GM19240 (cell line): ENCODE data around the gene SUMO3.

Source experiments
- DNase-seq: peaks from one replicate; pipeline ENCODE4 v3.0.0; 2011; ENCODE audit warnings: low spot score; ENCODE audit not compliant: insufficient read length

The SUMO3 gene

DNA sequence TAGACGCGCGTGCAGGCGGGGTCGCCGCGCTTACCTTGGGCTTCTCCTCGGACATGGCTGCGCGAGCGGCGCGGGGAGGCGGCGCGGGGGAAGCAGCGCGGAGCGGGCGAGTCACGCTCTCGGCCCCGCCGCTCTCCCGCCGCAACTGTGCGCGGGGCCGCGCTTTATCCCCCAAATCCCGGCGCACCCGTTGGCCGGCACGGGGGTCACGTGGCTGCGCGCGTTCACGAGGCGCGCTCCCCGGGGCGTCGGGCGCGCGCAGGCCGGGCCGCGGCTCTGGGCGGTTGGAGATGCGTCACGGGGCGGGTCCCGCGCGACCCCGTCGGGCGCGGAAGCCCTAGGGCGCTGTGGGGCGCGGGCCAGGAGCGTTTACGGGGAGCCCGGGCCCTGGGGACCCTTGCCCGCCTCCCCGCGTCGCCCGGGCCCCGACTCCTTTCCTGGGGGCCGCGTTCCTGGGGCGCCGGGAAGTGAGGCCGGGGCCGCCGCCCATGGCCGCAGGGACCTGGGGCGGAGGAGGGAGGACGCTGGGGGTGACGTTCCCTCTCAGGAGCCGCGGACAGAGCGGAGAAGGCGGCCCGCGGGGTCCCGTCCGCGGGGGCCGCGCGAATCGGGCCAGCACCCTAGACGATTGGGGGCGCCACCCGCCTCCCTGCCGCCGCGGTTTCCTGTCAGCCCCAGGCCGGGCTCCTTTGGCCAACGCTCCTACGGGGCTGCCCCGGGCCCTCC is at the start of gene SUMO3:
Gene SUMO3 (minus strand): TSS at position 149 of the 726 bp plus-strand sequence. CDS start 94 bp downstream, at position 55.
- peak; percentile 91 for DNase-seq

DNA sequence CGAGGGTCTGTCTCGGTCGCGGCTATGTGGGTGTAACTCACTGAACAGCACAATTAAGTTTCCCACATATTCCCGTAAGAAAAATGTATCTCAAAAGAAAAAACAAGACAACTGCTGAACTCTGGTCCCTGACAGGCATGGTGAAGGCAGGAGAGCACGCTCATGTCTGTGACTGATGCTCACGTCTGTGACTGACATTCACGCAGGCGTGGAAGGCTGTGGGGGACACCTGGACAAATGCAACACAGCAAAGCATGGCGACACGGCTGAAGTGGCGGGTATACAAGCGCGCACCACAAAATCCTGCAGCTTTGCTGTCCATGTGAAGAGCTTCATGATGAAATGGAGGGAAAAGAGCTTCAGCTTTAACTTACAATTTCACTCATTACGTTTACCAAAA is 49.6 kb upstream of the SUMO3 start:
- no peak for DNase-seq

DNA sequence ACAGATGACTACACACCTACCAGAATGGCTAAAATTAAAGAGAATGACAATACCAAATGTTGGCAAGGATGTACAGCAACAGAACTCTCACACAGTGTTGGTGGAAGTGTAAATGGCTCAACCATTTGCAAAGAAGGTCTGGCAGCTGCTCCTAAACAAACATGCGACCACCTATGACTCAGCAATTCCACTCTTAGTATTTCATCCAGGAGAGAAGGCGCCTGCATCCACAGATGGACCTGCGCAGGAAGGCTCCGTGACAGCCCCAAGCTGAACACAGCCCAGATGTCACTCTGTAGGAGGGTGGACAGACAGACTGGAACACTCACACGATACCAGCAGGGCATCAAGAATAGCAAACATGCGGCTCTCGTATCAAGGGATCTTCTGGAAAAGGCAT is 48.9 kb upstream of the SUMO3 start:
- no peak for DNase-seq

DNA sequence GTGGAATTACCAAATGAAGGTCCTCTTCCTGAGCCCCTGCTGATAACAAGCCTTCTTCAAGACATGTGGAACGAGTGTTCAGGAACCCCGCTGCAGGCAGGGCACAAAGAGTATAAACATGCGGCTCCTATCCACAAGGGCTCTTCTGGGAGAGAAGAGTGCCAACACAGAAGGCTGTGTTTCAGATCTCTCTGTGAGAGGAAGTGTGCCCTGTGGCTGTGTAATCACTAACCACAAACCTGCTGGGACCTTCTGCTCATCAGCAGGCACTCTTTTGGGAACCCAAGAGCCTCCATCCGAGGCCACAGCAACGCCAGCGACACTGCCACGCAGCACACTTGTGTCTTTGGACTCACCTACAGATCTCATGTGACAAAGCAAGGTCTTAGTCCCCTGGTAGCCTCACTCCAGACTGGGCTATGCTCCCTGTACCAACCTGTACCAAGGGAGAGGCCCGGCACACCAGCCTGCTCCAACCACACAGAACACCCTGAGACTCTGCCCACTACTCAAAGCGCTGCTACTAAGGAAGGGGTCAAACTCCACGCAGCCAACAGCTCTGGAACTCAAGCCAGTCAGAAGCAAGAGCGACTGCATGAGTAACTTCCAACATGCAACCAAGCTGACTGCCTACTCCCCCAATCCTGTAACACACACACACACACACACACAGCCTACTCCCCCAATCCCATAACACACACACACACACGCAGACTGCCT is 47.9 kb upstream of the SUMO3 start:
- DNase-seq, result no peak

DNA sequence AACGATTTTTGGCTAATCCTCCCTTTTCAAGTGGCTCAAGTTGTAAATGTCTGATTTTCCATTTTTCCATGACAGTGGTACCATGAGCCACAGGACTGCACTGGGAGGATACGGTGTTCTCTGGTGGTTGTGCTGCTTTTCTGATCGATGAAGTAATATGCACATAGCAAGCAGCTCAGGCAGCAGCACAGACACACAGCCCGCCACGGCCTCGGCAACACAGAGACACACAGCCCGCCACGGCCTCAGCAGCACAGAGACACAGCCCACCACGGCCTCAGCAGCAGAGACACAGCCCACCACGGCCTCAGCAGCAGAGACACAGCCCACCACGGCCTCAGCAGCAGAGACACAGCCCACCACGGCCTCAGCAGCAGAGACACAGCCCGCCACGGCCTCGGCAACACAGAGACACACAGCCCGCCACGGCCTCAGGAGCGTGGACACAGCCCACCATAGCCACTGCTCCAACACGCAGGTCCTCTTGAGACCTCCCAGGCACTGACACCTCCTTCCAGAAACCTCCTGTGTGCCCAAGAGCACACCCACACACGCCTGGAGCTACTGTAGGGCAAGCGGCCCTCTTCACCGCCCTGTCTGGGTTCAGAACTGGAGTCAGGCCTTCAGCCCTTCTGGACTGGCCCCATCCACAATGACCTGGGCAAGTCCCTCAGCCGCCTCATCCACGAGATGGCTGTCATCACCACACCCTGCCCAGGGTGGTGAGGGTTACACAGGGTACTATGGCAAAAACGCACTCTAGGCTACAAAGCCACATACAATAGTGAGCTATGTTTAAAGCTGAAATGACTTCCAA is 45.2 kb upstream of the SUMO3 start:
- no peak for DNase-seq

DNA sequence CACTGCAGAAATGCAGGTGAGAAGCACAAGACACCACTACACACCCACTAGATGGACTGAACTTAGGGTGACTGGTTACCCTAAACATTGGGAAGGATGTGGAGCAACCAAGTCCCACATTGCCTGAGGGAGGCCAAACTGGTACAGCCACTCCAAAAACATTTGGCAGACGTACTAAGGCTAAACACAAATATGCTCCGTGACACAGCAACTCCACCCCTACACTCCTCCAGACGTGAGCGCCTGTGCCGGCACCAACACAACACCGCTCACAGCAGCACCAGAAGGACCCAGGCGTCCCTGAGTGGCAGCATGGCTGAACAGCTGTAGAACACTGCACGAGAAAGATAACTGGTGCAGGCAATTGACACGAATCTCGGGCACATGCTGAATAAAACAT is 40.9 kb upstream of the SUMO3 start:
- no peak for DNase-seq

DNA sequence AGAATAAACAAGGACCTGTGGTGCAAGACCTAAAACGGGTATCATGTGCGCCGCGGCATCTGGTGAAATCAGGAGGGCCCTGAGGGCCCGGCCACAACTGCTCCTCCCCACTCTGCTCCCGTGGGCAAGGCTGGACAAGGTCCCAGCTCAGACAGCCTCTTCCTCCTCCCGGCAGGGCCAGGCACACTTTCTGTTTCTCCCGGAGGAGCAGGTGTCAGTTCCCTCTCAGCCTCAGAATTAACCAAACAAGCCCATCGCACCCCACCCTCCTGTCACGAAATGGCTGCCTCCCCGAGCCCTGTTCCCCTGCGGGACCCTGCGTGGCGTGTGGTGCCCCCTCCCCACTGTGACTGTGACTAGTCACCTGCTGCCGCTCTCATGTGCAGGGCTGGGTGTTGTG is 40.4 kb upstream of the SUMO3 start:
- DNase-seq, result no peak

DNA sequence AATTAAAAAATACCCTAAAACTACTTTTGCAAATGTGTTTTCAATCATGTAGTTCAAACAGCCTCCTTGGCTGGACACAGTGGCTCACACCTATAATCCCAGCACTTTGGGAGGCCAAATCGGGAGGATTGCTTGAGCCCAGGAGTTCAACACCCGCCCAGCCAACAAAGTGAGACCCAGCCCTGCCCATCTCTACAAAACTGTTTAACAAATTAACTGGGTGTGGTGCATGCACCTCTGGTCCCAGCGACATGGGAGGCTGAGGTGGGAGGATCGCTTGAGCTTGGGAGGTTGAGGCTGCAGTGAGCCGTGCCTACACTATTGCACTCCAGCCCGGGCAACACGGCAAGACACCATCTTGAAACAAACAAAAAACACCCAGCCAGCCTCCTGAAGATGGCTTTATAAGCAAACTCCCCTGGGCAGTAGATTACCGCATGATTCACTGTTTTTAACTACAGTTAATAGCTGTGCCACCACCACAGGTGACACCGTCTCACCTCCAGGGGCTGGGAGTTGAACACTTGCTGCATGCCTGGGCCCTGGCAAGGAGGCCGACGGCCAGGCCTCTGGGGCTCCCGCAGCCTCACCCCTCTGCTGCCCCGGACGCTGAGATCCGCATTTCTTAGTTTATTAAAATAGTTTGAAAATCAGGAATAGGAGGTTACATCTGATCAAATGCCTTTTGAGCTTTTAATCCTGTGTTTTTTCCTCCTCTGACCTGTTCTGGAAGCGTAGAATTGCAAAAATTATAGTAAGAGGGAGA is 39.4 kb upstream of the SUMO3 start:
- no peak for DNase-seq

DNA sequence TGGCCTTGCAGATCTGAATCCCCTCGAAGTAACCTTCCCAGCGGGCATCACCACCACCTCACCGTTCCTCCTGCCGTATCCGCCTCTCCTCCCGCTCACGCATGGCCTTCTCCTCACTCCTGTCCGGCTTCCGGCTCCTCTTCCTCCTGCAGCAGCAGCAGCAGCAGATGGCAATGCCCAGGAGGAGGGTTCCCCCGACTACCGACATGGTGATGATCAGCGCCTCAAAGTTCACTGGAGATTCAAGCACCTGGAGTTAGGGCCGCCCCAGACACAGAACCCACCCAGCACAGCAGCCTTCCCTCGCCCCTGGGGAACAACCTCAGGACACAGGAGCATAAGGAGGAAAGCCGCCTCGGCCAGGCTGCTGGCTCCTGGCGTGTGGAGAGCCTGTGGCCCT is 38.3 kb upstream of the SUMO3 start:
- no peak for DNase-seq

DNA sequence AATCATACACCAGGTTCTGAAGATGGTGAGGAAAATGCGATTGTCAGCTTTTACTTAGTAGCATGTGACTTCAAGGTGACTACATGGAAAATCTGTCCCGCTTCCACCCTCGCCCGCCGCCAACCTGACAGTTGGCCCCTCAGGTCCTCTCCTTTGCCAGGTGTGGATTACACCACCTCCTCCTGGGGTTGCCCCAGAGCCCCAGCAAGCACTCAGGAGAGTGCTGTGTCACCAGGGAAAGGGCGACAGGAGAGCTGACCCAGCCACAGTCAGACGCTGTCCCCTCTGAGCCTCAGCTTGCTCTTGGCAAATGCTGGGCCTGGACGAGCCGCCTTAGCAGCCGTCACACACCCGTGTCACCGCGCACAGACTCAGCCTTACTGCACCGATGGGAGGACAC is 37.7 kb upstream of the SUMO3 start:
- DNase-seq, result no peak

DNA sequence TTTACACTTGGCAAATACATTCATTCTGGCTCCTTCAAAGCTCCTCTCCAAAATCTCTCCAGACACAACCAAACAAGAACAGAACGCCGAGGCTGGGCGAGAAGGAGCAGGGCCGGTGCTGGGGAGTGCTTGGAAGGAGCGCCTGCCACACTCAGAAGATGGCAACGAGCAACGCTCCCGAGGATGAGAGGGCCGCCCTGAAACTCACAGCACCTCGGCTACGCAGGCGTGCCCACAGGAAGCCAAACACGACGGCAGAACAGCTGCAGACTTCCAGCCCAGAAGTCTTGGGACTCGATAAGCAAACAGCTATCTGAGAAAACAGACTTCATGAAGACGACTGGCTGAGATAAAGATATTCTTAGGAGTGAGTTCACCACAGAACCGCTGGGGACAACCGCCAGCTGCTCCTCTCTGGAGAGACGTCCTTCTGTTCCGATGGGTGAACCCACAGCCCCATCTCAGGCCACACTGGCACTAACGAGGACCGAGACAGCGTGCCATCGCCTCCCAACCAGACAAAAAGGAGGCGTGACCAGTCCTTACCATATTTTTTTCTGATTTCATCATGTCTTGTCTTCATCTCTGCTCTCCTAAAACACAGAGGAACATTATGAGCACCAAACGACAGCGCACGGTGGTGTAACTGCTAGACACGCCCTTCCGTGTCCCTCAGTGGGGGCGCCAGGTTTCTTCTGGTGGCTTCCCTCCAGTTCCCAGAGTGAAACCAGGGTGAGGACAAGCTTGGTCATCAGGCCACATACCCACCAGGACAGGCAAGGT is 37.0 kb upstream of the SUMO3 start:
- DNase-seq, result no peak

DNA sequence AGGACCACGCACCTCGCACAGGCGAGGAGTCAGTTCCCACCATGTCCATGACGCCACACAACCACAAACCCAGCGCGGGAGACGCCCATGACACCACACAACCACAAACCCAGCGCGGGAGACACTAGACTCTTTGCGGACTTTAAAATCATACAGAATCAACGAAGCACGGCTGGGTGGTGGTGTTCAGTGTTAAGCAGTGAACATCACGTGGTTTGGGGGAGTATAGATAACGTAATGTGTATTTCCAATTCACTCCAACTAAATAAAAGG is 36.5 kb upstream of the SUMO3 start:
- no peak for DNase-seq

DNA sequence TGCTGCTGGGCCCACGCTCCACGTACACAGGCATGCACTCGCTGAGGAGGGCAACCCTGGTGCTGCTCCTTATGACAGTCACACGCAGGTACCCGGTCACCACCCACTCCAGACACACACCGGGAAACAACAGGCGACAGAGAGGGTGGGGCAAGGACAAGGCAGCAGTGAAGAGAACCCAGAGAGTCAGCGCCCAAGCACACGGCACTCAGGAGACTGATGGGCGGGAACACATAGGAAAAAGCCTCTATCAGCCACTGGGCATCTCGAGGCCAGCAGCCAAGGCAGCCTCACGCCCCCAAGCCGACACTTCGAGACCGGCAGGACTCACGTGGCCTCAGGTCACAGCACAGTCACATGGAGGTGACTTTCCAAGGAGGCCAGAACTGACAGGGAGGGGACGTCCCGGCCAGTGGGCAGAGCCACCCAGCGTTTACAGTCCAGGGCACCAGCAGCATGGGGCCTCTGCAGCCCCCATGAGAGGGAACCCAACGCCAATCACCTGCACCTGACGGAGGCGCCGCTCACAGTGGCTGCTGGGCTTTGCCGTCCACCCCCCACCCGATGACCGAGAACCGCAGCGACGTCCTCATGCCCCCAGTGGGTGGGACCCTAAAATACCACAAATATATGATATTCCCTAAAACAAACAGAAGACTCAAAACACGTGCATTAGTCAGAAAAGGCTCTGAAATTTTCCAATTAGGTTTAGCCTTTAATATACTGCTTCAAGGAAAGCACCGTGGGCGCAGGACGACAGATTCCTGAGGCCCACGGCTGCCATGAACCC is 35.9 kb upstream of the SUMO3 start:
- no peak for DNase-seq

DNA sequence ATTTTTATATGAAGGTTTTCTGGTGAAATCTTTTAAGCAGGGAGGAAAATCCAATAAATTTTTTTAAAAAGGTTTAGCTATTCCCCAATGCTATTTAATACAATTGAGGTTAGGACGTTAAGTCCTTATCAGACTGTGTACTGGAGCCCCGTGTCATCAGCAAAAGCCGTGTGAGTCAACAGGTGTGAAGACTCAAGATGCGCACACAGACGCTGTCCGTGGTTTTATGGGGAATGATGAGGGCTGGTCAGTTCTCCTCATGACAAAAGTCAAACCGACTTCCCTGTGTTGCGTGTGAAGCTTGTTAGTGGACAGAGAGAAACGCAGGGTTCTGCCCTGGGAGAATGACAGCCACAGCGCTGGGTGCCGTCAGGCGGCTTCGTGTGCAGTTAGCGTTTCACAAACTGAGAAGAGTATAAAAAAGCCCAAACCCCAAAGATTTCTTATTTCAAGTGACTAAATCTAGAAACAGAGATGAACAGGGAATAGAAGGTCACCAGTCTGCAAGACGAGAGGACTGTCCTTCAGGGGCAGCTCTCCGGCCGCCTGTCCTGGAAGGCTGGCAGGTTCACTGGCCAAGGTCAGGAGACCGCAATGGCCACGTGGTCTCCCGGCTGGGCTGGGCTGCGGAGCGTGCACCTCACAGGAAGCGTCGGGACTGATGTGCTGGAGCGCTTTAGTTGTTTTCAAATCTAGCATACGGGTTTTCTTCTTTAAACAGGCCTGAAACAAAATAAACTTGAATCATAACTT is 33.2 kb upstream of the SUMO3 start:
- DNase-seq, result no peak

DNA sequence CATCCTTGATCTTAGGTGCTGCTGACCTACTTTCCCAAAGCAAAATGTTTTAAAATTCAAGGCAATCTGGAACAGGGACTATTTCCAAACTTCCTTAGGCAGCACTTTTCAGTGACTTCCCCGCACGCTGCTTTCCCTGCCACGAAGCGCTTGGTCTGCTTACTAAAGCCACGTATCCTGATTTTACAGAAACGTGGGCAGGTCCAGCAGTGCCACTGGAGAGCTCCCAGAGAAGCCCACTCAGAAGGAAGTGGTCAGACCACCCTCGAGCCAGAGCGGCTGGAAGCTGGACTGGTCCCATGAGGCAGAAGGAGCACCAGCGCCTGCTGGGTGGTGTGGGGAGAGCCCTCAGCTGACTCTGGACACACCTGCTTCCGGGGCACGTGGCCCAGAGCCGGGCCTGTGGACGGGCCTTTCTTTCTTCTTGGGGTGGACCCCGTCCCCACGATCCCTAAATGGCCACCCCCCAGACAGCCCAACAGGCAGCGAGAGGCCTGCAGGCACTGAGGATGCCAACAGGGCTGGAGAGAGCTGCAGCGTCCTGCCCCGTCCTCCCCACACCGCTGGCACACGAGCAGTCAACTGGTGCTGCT is 32.4 kb upstream of the SUMO3 start:
- DNase-seq, result no peak

DNA sequence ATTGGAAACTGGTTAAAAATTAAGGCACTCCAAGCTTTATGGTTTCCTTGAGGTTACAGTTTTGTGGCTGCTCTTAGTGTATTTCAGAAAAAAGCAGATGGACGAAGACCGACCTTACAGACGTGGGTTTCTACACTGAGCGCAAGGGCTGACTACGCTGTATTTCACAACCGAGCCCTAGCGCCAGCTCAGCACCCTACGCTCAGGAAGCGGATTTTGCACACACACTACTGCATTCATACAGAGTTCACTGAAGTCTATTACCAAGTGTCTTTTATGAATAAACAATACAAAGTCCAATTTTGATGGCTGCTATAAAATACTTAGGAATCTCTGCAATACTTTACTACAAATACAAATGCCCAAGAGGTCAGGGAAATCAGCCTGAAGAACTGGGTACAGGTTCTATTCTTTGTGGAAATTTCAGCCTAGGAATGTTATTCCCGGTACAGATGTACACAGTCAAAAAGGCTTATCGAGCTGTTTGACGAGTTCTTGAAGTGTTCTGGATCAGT is 31.8 kb upstream of the SUMO3 start:
- DNase-seq, result no peak

DNA sequence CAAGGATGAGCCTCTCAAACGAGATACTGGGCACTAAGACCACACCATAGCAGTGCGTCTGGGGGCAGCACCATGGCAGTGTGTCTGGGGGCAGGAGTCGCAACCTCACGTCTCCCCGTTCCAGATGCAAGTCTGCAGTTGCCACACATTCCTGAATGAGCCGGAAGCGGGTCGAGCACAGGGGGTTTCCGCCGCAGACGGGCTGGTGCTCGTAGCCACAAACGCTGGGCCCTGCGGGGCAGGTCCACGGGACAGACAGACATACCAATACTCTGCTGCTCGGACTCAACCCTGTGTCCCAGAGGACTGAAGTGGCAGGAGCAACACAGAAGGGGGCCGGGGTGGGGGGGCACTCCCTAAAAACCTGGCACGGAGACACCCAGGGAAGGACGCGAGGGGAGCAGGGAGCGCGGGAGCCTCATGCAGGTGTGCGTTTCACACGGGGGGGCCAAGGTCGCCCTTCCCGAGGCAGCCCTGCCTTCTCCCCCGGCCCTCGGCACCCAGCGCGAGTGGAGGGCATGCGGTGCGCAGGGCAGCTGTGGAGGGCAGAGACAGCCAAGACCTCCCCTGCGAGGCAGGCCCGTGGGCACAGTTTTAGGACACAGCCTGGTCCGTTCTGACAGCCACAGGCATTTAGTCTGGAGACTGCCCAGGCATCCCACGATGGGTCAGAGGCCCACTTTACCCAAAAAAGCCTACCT is 31.1 kb upstream of the SUMO3 start:
- DNase-seq, result no peak
